COLO829 (cell line): ENCODE results near the gene DYNC1I2.
"Not testable (repeated sequence)": the region's sequence is repeated elsewhere in the genome, so short reads cannot be mapped to it uniquely, and the experiment has no call there.

Source experiments
- DNase-seq: peaks from one replicate; pipeline ENCODE4 v3.0.0; 2012; ENCODE audit warnings: low spot score

DYNC1I2 gene

GRCh38 chr2:171718720-171719119, 31.5 kb downstream of the DYNC1I2 start:
- DNase-seq, result no peak

- DNase-seq, result no peak
Observed at GRCh38 chr2:171719660-171720059, 32.4 kb downstream of the DYNC1I2 start.

DNA sequence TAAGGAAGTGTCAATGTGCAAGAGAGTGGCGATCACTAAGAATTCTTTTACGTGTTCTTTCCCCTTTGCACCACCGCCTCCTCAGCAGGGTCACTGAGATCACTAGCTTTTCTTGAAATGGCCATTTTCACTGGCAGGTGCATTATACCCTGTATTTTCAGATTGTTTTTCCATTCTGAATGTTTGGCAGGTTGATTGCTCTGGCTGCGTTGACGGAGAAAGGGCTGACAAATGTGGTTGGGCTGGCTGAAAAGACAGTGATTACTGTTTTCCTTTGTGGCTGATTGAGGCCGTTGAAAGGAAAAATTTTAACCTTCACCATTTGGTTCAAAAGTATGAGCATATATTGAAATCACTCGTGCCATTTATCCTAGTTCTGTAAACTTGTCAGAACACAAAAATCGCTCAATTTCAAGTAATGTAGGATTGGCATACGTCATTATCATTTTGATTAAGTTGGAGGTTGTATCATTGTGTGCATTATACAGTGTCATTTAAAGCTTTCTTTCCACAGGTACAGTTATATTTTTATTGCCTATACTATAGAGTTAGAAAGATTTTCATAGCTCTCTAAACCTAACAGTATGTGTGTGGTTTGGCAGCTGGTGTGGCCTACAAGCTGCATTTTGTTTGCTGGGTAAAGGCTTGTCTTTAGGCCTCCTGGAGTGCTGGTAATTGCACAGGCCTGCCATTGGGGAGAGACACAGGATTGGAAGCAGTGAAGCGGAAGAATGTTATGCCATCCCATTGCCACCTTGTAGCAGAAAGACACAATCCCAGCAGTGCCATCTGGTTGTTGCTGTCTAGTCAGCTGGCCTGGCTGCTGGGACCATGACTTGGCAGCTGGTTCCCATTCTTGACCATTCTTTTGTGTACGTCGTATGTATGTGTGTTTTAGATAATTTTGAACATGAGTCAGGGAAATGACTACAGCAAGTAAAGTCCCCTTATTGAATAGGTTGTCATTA, 36.7 kb downstream of the DYNC1I2 start:
- no peak for DNase-seq

DNA sequence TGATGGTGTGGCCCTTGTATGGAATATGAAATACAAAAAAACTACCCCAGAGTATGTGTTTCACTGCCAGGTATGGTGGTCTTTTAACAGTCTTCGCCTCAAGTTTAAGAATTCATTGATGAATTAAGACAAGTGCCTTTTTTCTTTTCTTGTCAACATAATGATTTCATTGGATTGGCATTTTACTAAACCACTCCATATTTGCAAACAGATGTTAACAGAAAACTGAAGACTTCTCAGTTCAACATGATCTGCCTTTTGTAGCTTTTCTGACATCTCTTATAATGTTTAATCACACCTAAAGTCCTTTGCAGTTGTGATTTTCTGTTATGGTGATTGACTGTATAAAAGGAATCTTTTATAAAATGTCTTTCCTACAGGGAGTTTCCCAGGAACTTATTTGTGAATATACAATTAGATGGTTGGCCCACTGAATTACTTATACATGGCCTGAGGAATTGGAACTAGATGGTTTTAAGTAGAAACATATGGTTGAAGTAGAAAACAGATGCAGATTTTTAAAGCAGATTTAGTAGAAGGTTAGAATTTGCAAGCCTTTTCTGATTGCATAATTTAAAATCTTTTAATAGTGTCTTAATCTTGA, 39.7 kb downstream of the DYNC1I2 start:
- DNase-seq, result no peak

GRCh38 chr2:171728989-171729951, 42.0 kb downstream of the DYNC1I2 start:
- DNase-seq, result no peak

- DNase-seq, result no peak
Observed at GRCh38 chr2:171729952-171730317, 42.7 kb downstream of the DYNC1I2 start.

DNA sequence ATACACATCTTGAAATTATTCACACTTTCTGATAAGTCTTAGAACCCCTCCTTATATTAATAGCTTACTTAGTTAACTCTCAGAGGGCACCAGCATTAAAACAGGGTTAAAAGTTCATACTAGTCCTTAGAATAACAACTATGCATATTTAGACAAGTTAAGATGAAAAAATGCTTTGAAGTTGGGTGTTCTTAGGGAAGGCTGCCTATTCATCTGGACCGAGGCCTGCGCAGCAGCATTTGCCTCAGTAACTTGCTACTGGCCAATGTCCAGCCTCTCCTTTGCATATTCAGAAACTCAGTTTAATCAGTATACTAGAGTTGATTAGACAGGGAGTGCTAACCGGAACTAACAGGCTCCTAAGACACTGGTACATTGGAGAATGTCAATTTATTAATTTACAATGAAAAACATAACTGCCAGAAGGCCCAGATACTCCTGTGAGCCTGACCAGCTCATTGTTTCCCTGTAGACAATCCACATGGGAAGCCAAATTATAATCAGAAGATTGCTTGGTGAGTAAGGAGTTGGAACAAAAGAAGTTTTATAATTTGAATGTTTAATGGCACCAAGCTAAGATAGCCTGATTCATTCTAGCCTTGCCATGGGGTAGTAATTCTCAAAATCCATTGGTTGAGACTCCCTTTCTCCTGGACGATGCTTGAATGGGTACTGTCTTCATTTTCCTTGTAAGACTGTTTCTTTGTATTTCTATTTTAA, 48.9 kb downstream of the DYNC1I2 start:
- peak; percentile 34 for DNase-seq

DNA sequence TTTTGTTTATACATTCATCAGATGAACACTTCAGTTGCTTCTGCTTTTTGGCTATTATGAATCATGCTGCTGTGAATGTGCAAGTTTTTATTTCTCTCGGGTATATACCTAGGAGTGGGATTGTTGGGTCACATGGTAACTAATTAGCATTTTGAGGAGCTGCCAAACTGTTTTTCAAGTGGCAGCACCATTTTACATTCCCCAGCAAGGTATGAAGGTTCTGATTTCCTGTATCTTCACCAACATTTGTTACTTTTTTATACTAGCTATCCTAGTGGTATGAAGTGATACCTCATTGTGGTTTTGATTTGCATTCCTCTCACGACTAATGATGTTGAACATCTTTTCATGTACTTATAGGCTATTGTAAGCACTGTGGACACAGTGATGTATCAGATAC, 53.9 kb downstream of the DYNC1I2 start:
- no peak for DNase-seq

DNA sequence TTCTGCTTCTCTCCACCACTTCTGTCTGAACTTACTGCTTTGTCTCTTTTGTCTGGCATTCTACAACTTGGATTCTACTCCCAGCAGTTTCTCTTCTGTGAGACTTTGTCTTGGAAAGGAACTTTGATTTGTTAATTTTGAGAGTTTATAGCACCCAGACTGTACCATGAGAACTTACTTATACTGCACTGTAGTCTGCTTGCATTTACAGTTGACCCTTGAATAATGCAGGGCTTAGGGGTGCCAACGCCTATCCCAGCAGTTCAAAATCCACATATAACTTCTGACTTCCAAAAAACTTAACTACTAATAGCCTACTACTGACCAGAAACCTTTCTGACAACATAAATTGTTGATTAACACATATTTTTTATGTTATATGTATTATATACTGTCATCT, 55.5 kb downstream of the DYNC1I2 start:
- no peak for DNase-seq

DNA sequence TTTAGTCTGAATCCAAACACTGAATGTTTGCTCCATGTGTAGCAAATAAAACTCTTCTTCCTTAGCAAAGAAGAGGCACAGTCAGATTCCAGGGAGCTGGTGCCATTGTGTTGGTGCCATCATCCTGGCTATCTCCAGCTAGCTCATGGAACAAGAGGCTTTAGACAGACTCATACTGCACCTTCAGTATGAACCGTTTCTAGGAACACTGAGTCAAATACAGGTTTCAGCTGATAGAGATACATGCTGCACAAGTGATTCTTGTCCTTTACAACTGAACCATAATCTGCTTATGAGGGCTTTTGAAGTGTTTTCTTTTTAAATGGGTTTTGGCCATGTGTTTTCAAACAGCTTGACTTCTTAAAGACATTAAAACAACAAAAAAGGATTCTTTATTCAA, 57.9 kb downstream of the DYNC1I2 start:
- no peak for DNase-seq

DNA sequence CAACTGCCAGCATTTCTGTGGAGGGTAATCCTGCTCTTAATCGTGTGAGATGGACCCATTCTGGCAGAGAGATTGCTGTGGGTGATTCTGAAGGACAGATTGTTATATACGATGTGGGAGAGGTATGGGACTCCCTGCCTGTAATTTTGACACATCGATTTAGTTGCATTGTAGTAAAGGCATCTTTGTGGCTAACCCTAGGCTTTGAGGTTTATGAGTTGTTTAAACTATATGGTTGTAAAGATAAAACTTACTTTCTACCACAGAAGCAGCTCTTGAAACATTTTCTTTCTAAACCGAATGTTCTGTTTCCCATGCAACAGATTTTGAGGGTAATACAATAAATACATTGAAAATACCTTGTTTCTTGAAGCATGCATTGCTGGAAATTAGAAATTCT, 58.5 kb downstream of the DYNC1I2 start:
- no peak for DNase-seq

- DNase-seq, result no peak
Observed at GRCh38 chr2:171747371-171747770, 60.1 kb downstream of the DYNC1I2 start.

DNA sequence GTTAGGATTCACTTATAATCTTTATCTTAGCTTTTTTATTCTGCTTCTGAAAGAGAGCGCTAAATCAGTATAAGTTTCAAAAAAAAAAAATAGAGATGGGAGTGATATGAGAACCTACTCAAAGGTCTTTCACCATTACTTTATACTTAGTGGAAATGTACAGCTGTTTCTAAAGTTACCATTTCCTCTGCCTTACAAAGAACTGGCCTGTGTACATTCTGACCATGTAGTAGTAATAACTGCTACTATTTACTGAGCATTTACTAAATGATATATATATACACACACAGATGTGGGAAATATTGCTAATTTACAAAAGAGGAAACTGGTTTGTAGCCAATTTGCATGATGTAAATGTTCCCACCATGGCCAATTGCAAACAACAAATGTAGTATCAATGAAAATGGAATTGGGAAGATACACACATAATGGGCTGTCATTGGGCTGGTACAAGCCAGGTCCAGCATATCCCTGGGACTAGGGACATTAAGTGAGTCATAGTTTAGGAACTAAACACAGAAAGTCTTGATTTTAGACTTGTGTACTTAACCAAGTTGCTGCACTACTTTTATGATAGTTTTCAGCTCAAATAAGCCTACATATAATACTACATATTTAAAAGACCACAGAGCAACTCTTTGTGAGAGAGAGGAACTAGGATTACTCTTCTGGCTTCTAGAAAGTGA, 67.1 kb downstream of the DYNC1I2 start:
- no peak for DNase-seq

DNA sequence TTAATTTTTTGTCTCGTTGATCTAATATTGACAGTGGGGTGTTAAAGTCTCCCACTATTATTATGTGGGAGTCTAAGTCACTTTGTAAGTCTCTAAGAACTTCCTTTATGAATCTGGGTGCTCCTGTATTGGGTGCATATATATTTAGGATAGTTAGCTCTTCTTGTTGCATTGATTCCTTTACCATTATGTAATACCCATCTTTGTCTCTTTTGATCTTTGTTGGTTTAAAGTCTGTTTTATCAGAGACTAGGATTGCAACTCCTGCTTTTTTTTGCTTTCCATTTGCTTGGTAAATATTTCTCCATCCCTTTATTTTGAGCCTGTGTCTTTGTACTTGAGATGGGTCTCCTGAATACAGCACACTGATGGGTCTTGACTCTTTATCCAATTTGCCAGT, 71.5 kb downstream of the DYNC1I2 start:
- DNase-seq, result not testable (repeated sequence)

DNA sequence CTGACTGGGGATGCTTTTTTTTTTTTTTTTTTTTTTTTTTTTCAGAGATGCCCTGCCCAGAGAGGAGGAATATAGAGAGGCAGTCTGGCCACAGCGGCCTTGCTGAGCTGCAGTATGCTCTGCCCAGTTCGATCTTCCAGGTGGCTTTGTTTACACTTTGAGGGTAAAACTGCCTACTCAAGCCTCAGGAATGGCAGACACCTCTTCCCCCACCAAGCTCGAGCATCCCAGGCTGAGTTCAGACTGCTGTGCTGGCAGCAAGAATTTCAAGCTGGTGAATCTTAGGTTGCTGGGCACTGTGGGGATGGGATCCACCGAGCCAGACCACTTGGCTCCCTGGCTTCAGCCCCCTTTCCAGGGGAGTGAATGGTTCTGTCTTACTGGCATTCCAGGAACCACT, 73.9 kb downstream of the DYNC1I2 start:
- DNase-seq, result not testable (repeated sequence)

GRCh38 chr2:171762879-171763573, 75.8 kb downstream of the DYNC1I2 start:
- DNase-seq, result peak; percentile 38

DNA sequence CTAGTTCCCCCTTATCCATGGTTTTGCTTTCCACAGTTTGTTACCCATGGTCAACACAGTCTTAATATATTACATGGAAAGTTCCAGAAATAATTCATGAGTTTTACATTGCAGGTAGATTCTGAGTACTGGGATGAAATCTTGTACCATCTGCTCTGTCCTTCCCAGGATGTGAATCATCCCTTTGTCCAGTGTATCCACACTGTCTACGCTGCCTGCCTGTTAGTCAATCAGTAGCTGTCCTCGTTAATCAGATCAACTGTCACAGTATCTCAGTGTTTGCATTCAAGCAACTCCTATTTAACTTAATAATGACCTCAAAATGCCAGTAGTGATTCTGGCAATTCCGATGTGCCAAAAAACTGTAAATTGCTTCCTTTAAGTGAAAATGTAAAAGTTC, 76.3 kb downstream of the DYNC1I2 start:
- peak; percentile 56 for DNase-seq

DNA sequence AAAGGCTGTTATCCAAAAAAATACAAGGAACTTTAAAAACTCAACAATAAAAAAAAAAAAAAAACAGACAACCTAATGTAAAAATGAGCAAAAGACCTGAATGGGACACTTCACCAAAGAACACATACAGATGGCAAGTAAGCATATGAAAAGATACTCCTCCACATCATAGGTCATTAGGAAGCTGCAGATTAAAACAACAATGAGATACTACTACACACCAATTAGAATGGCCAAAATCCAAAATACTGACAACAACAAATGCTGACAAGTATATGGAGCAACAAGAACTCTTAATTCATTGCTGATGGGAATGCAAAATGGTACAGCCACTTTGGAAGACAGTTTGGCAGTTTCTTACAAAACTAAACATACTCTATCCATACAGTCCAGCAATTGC, 84.2 kb downstream of the DYNC1I2 start:
- DNase-seq, result no peak

- no peak for DNase-seq
Observed at GRCh38 chr2:171772373-171772772, 85.1 kb downstream of the DYNC1I2 start.

DNA sequence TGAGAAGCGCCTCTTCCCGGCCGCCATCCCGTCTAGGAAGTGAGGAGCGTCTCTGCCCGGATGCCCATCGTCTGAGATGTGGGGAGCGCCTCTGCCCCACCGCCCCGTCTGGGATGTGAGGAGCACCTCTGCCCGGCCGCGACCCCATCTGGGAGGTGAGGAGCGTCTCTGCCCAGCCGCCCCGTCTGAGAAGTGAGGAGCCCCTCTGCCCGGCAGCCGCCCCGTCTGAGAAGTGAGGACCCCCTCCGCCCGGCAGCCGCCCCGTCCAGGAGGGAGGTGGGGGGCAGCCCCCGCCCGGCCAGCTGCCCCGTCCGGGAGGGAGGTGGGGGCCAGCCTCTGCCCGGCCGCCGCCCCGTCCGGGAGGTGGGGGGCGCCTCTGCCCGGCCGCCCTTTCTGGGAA, 87.3 kb downstream of the DYNC1I2 start:
- not testable (repeated sequence) for DNase-seq
